K562 (cell line): ENCODE results near the gene CDH5. TPM values are rescaled to one million over a fixed set of nuclear protein-coding genes. Genes with fewer than 3 reads are reported as not detected.
A peak's percentile ranks its signal among the peaks of the same experiment; 100 is the strongest.

Experiments used
- ATAC-seq: fragments of 200-7000 bp; cut with Tn5 transposase; 3 replicates; pipeline ENCODE4 v1.9.1; 2020; ENCODE audit warnings: moderate library complexity
- BruUV-seq: library from RNA; stranded (reverse); fragments of 400-500 nt; replicated peaks from 2 replicates; lab custom pipeline; 2021; lab: Mats Ljungman, UMichigan
- CTCF ChIA-PET: fragments of 300-600 bp; formaldehyde crosslinking; extraction: SDS; loops from one replicate; lab custom pipeline; 2021; ENCODE audit warnings: low intra/inter-chr PET ratio; lab: Yijun Ruan, JAX
- POLR2A ChIA-PET: fragments of 300-600, 350-650 bp; sonication (Branson Sonifier 250); formaldehyde crosslinking; extraction: SDS; loops from one replicate; lab custom pipeline; 2021; ENCODE audit warnings: antibody characterized with exemption, inconsistent platforms; lab: Yijun Ruan, JAX
- DNase-seq, 4 experiments: peaks; one replicate each; pipeline versions ENCODE4 v3.0.0 to v3.0.0-alpha.2; 2011 to 2018; ENCODE audit warnings: low spot score in 3 of 4, mixed read lengths in 3 of 4; ENCODE audit errors: extremely low read depth in 1 of 4
- FAIRE-seq: peaks from 2 replicates; lab custom pipeline; 2011; peaks lifted over from hg19 to GRCh38; lab: Jason Lieb, UNC
- H2AFZ ChIP-seq: 2 replicates; pipeline ENCODE4 v1.6.0; 2011; ENCODE audit warnings: low read depth, low read length, control low read depth, inconsistent platforms
- H3K27ac ChIP-seq: fragments of 200-600 bp; 3 replicates; pipeline ENCODE4 v1.8.0; 2011; ENCODE audit warnings: low read depth, mild to moderate bottlenecking, control low read depth, inconsistent platforms, low read length, moderate library complexity, mixed read lengths; ENCODE audit errors: extremely low read depth
- H3K27me3 ChIP-seq, 2 experiments: fragments of 300-600 bp in 1 of 2; 2 replicates in 1 of 2; 3 replicates in 1 of 2; pipeline versions ENCODE4 v1.6.0 to v1.8.0; 2011; ENCODE audit warnings: inconsistent platforms in 2 of 2, low read length in 2 of 2, mild to moderate bottlenecking in 1 of 2, mixed read lengths in 1 of 2, moderate library complexity in 1 of 2; ENCODE audit not compliant: control insufficient read depth in 2 of 2, insufficient read depth in 2 of 2
- H3K36me3 ChIP-seq: fragments of 300-600 bp; 3 replicates; pipeline ENCODE4 v1.8.0; 2011; ENCODE audit warnings: mild to moderate bottlenecking, low read length, inconsistent platforms; ENCODE audit not compliant: control insufficient read depth, insufficient read depth
- H3K4me1 ChIP-seq, 2 experiments: fragments of 200-600 bp in 1 of 2; replicated peaks in 1 of 2; 2 replicates in 1 of 2; 3 replicates in 1 of 2; pipeline versions ENCODE4 v1.5.1 to v1.8.0; 2011; ENCODE audit warnings: inconsistent platforms in 2 of 2, low read length in 2 of 2, mild to moderate bottlenecking in 1 of 2, mixed read lengths in 1 of 2, moderate library complexity in 1 of 2; ENCODE audit not compliant: control insufficient read depth in 2 of 2, insufficient read depth in 2 of 2
- H3K4me2 ChIP-seq: 2 replicates; pipeline ENCODE4 v1.6.1; 2011; ENCODE audit warnings: low read length, control low read depth, inconsistent platforms, mixed read lengths; ENCODE audit not compliant: insufficient read depth
- H3K4me3 ChIP-seq: fragments of 200-600 bp; sonication (generic), shearing (Covaris generic); 2 replicates; pipeline ENCODE4 v1.5.1; 2016; ENCODE audit warnings: control low read depth, inconsistent platforms
- H3K79me2 ChIP-seq: fragments of 200-600 bp; 3 replicates; pipeline ENCODE4 v1.8.0; 2011; ENCODE audit warnings: low read length, inconsistent platforms; ENCODE audit not compliant: control insufficient read depth, insufficient read depth
- H3K9ac ChIP-seq, 2 experiments: 2 replicates each; pipeline versions ENCODE4 v1.6.0 to v1.6.1; 2011; ENCODE audit warnings: low read depth in 2 of 2, low read length in 2 of 2, control low read depth in 1 of 2, inconsistent platforms in 1 of 2, mild to moderate bottlenecking in 1 of 2, mixed read lengths in 1 of 2; ENCODE audit not compliant: insufficient read depth in 1 of 2
- H3K9me1 ChIP-seq: one replicate; pipeline ENCODE4 v1.6.0; 2011; ENCODE audit warnings: inconsistent platforms, mild to moderate bottlenecking, low read length, moderate library complexity; ENCODE audit not compliant: control insufficient read depth, insufficient read depth
- H3K9me3 ChIP-seq: replicated peaks from 2 replicates; pipeline ENCODE4 v1.5.1; 2011; ENCODE audit warnings: low read depth, low read length, inconsistent platforms; ENCODE audit not compliant: control insufficient read depth, insufficient read depth
- H4K20me1 ChIP-seq: replicated peaks from 2 replicates; pipeline ENCODE4 v1.6.1; 2011; ENCODE audit warnings: low read length, inconsistent platforms, mixed read lengths; ENCODE audit not compliant: control insufficient read depth, insufficient read depth
- DIDO1 ChIP-seq: fragments of 450-650 bp; IDR thresholded peaks from 2 replicates; pipeline ENCODE4 v1.6.1; 2016; ENCODE audit warnings: low read depth, missing biosample characterization, missing genetic modification characterization
- FOSL1 ChIP-seq: fragments of 200-800 bp; sonication (Bioruptor generic); conservative IDR thresholded peaks from 2 replicates; pipeline ENCODE4 v1.6.1; 2016; ENCODE audit warnings: missing genetic modification characterization, missing compliant biosample characterization
- HCFC1 ChIP-seq: IDR thresholded peaks from 2 replicates; pipeline ENCODE4 v1.6.1; 2012; ENCODE audit warnings: low read depth, low read length, improper control_type of control experiment
- PML ChIP-seq: IDR thresholded peaks from 2 replicates; pipeline ENCODE4 v1.6.1; 2012; ENCODE audit warnings: low read length, inconsistent platforms
- RBM17 ChIP-seq: fragments of 200-400 bp; formaldehyde crosslinking; IDR thresholded peaks from 2 replicates; pipeline ENCODE4 v1.6.1; 2017; ENCODE audit warnings: low read depth, mild to moderate bottlenecking, low read length, borderline replicate concordance
- TGIF2 ChIP-seq: sonication (generic); formaldehyde crosslinking; IDR thresholded peaks from 2 replicates; pipeline ENCODE4 v1.8.1; 2022; ENCODE audit warnings: mild to moderate bottlenecking, missing genetic modification reagents, moderate library complexity
- ZNF146 ChIP-seq: IDR thresholded peaks from one replicate; pipeline ENCODE4 v1.6.1; 2018; ENCODE audit warnings: missing compliant biosample characterization; ENCODE audit not compliant: unreplicated experiment
- ZNF445 ChIP-seq: fragments of 250-450 bp; sonication (Bioruptor Pico); IDR thresholded peaks from 2 replicates; pipeline ENCODE4 v1.4.0; 2020; ENCODE audit warnings: low read depth, mild to moderate bottlenecking, moderate library complexity
- ZNF75A ChIP-seq: fragments of 450-650 bp; formaldehyde crosslinking; IDR thresholded peaks from 2 replicates; pipeline ENCODE4 v1.4.0; 2020; ENCODE audit warnings: mild to moderate bottlenecking
- WGBS: fragments of 100-300 bp; shearing (Covaris generic); methylation state at CpG from one replicate; pipeline ENCODE4 v1.1.6; 2016; ENCODE audit warnings: low coverage, mixed read lengths; ENCODE audit not compliant: insufficient coverage; ENCODE audit errors: missing lambda C conversion rate; 5-methylcytosine and 5-hydroxymethylcytosine counted together
- in situ Hi-C: fragments of 300-500 bp; cut with MboI; formaldehyde crosslinking; loops from 4 replicates; pipeline ENCODE4 v1.15.0; 2018; ENCODE audit warnings: inconsistent platforms, mixed read lengths
- intact Hi-C: fragments of 100-400 bp; cut with micrococcal nuclease; formaldehyde crosslinking; loops from 2 replicates; pipeline ENCODE4 v1.14.2; 2022
- polyA plus RNA-seq, 8 experiments: library from polyadenylated mRNA; depleted of rRNA in 4 of 8; stranded (reverse) in 5 of 8; unstranded in 3 of 8; fragments of >200 nt; fragmentation: Nextera tagmentation in 2 of 8; fragmentation: Illumina TruSeq in 1 of 8; extraction: Ambion mirVana in 2 of 8; extraction: Trizol in 1 of 8; gene quantifications; 2 replicates each; pipeline versions ENCODE4 v1.2.1 to v1.2.3, GENCODE V29; 2011 to 2014; ENCODE audit warnings: inconsistent platforms in 1 of 8, missing spikeins in 1 of 8
- total RNA-seq, 7 experiments: library from RNA; depleted of rRNA in 6 of 7; stranded (reverse); fragments of >200 nt in 6 of 7; fragmentation: Illumina TruSeq in 2 of 7; extraction: Trizol in 2 of 7; gene quantifications; 2 replicates each; pipeline versions ENCODE4 v1.2.1 to v1.2.3, GENCODE V29; 2011 to 2021; ENCODE audit warnings: low replicate concordance in 1 of 7
- TF ChIP-seq, protein P1 (sequence below), 2 experiments: fragments of 450-650 bp; IDR thresholded peaks; 2 replicates each; pipeline ENCODE4 v1.6.1; 2016; ENCODE audit warnings: mild to moderate bottlenecking in 2 of 2, borderline replicate concordance in 1 of 2, low read depth in 1 of 2, moderate library complexity in 1 of 2

CDH5 gene
- total and polyA plus RNA-seq, 9 of the 15 experiments (the other 6 are each of a cell fraction or from before 2014, with no cell fraction given): not detected

DNA sequence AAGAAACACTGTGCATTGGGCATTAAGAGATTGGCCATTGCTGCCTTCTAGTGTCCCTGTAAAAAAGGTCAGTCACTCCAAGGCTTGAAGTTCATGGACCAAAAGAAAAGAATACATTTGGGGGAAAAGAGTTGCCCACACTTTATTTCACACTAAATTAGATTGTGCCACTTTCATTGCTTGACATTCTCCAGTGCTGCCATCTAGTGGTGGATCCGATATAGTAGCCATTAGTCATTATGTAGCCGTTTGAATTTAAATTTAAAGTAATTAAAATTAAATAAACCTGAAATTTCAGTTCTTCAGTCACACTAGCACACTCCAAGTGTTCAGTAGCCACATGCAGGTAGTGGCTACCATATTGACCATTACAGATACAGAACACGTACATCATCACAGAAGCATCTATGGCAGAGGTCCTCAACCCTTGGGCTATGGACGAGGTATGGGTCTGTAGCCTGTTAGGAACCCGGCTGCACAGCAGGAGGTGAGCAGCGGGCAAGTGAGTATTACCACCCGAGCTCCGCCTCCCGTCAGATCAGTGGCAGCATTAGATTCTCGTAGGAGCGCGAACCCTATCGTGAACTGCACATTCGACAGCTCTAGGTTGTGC lies 21.9 kb upstream of the CDH5 start (continued):
- no peak for TF ChIP-seq FOSL1 (tag)
- TF ChIP-seq, all 486 proteins: peak for 2

DNA sequence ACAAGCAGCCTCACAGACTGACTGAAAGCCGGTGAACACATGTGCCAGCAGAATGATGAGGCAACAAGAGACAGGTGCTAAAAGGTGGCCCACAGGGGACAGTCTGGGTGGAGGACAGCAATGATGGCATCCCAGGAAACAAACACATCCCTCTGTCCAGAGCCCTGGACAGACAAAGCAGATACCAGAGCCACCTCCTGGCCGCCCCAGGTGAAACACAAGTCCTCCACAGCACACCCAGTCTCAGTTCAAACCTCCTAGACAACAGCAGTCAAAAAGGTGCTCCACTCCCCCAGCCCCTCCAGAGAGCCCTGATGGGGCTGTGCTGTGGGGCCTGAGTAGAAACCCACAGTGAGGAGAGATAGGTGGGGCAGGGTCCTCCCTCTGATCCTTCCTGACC lies 20.3 kb upstream of the CDH5 start:
- BruUV-seq: no TSS peak
- TF ChIP-seq ZNF75A (CRISPR knock-in tag) (no peak), TGIF2 (CRISPR knock-in tag) (no peak), ZNF445 (CRISPR knock-in tag) (no peak), PML (no peak), ZNF146 (CRISPR knock-in tag) (no peak), HCFC1 (no peak), DIDO1 (tag) (no peak), RBM17 (no peak)
- TF ChIP-seq, protein P1, sequence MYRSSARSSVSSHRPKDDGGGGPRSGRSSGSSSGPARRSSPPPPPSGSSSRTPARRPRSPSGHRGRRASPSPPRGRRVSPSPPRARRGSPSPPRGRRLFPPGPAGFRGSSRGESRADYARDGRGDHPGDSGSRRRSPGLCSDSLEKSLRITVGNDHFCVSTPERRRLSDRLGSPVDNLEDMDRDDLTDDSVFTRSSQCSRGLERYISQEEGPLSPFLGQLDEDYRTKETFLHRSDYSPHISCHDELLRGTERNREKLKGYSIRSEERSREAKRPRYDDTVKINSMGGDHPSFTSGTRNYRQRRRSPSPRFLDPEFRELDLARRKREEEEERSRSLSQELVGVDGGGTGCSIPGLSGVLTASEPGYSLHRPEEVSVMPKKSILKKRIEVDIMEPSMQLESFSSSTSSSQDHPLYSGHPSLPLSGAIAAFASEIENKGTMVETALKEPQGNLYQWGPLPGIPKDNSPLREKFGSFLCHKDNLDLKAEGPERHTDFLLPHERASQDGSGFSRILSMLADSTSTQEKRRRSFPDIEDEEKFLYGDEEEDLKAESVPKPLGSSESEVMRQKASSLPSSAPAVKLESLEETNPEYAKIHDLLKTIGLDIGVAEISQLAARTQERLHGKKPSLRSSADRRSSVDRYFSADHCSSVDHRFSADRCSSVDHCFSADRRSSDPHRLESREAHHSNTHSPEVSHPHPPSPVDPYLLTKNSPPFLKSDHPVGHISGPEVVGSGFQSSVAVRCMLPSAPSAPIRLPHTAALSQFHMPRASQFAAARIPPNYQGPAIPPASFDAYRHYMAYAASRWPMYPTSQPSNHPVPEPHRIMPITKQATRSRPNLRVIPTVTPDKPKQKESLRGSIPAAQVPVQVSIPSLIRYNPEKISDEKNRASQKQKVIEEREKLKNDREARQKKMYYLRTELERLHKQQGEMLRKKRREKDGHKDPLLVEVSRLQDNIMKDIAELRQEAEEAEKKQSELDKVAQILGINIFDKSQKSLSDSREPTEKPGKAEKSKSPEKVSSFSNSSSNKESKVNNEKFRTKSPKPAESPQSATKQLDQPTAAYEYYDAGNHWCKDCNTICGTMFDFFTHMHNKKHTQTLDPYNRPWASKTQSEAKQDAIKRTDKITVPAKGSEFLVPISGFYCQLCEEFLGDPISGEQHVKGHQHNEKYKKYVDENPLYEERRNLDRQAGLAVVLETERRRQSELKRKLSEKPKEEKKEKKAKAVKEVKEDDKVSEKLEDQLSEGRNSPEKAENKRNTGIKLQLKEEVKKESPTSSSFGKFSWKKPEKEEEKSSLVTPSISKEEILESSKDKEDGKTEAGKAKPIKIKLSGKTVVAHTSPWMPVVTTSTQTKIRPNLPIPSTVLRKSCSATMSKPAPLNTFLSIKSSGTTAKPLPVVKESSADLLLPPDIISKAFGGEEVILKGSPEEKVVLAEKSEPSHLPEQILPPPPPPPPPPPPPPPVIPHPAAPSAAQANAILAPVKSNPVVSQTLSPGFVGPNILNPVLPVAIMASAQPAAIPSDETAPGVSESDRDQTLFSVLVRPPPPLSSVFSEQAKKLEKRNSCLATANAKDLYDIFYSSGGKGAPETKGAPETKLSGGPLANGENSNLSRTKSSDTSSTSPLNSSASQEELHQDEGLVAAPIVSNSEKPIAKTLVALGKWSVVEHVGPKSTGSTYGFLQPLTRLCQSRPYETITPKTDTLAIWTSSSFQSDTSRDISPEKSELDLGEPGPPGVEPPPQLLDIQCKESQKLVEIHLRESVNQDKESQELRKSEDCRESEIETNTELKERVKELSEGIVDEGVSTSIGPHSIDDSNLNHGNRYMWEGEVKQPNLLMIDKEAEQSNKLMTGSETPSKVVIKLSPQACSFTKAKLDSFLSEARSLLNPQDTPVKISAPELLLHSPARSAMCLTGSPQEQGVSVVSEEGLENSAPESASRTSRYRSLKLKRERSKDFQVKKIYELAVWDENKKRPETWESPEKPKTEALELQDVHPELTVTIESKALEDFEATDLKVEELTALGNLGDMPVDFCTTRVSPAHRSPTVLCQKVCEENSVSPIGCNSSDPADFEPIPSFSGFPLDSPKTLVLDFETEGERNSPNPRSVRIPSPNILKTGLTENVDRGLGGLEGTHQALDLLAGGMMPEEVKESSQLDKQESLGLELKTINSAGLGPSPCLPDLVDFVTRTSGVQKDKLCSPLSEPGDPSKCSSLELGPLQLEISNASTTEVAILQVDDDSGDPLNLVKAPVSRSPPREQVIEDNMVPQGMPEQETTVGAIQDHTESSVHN (IDR thresholded peaks at IDR 0.05; ENCODE audit: borderline replicate concordance in 1 of 2, low read depth in 1 of 2): no peak
- CTCF ChIA-PET: interaction anchor here (0.6 kb wide), 1 partner anchor 21 kb away, joined by 5 read pairs; no protein-coding TSS in a partner anchor
- FAIRE-seq (no peak), ATAC-seq (peak; percentile 48; the same call in 2 of the 3 replicates), DNase-seq (no peak)
- Histone ChIP-seq H3K9me1 (no peaks in the 10 kb centered on the region), H3K27ac (no peak overlapping the region), H3K4me3 (no peak overlapping the region), H4K20me1 (peaks cover 13% of the 10 kb centered on the region; the same call in 1 of the 2 replicates), H3K4me2 (no peak overlapping the region), H3K27me3 (peaks cover 0 to 28% of the 10 kb centered on the region in 2 experiments; a peak in 2 of 5 replicates), H3K36me3 (no peaks in the 10 kb centered on the region), H3K9ac (no peak overlapping the region), H3K79me2 (no peaks in the 10 kb centered on the region), H3K4me1 (no peaks in the 10 kb centered on the region), H2AFZ (no peak overlapping the region), H3K9me3 (no peaks in the 10 kb centered on the region)
- in situ Hi-C loops: no loop called here
- WGBS: 0% methylated on average over 2 of the region's 2 CpGs
- POLR2A ChIA-PET: interaction anchor here (0.7 kb wide), 1 partner anchor 8 kb away, joined by 3 read pairs; no protein-coding TSS in a partner anchor
- intact Hi-C loops: no loop called here
